Bronchial epithelial cell (primary cell): ENCODE data around the gene MCCC1. TPM values are rescaled to one million over a fixed set of nuclear protein-coding genes. Genes with fewer than 3 reads are reported as not detected.

Source experiments
- DNase-seq: peaks from one replicate; pipeline ENCODE4 v3.0.0-alpha.2; 2010; ENCODE audit warnings: low read depth
- FAIRE-seq: peaks from 2 replicates; lab custom pipeline; 2011; peaks lifted over from hg19 to GRCh38; lab: Jason Lieb, UNC
- H3K27me3 ChIP-seq: 2 replicates; pipeline ENCODE4 v1.5.1; 2011; ENCODE audit warnings: low read length; ENCODE audit not compliant: control insufficient read depth, insufficient read depth
- H3K36me3 ChIP-seq: 2 replicates; pipeline ENCODE4 v1.5.1; 2011; ENCODE audit warnings: low read length; ENCODE audit not compliant: control insufficient read depth, insufficient read depth
- H3K4me3 ChIP-seq: 2 replicates; pipeline ENCODE4 v1.5.1; 2011; ENCODE audit warnings: mild to moderate bottlenecking, low read depth, low read length, control low read depth
- total RNA-seq: library from RNA; depleted of rRNA; stranded (reverse); fragments of >200 nt; gene quantifications from 2 replicates; pipeline ENCODE4 v1.2.1, GENCODE V29; 2014
- TF ChIP-seq, protein P1 (sequence below): IDR thresholded peaks from 2 replicates; pipeline ENCODE4 v1.5.1; 2011; ENCODE audit warnings: mild to moderate bottlenecking, moderate library complexity, low read length, control low read depth, inconsistent platforms; ENCODE audit not compliant: insufficient read depth, severe bottlenecking

The MCCC1 gene
- total RNA-seq, 1 donor from 2014 or later, result 17.9 TPM

DNA sequence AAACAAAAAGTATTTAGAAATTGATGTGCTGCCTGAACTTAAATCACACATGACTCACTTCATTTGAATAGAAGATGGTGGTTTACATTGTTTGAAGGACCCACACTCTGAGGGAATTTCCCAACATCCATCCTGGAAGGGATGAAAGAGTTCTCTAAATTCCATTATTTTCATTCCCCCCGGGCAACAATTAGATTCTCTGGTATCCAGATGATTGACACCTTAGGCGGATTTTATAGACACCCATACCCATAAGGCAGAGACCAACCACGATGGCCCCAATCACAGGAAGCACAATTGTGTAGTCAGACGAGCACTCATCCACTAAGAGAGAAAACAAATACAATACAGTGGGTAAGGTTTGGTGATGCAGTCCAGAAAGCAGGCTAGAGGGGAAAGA, 24.6 kb upstream of the MCCC1 start:
- H3K27me3 ChIP-seq, result no peaks in the 10 kb centered on the region
- FAIRE-seq (no peak), DNase-seq (peak; percentile 47)
- H3K36me3 ChIP-seq, result no peaks in the 10 kb centered on the region
- TF ChIP-seq, protein P1, sequence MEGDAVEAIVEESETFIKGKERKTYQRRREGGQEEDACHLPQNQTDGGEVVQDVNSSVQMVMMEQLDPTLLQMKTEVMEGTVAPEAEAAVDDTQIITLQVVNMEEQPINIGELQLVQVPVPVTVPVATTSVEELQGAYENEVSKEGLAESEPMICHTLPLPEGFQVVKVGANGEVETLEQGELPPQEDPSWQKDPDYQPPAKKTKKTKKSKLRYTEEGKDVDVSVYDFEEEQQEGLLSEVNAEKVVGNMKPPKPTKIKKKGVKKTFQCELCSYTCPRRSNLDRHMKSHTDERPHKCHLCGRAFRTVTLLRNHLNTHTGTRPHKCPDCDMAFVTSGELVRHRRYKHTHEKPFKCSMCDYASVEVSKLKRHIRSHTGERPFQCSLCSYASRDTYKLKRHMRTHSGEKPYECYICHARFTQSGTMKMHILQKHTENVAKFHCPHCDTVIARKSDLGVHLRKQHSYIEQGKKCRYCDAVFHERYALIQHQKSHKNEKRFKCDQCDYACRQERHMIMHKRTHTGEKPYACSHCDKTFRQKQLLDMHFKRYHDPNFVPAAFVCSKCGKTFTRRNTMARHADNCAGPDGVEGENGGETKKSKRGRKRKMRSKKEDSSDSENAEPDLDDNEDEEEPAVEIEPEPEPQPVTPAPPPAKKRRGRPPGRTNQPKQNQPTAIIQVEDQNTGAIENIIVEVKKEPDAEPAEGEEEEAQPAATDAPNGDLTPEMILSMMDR, result no peak
- no peak overlapping the region for H3K4me3 ChIP-seq

DNA sequence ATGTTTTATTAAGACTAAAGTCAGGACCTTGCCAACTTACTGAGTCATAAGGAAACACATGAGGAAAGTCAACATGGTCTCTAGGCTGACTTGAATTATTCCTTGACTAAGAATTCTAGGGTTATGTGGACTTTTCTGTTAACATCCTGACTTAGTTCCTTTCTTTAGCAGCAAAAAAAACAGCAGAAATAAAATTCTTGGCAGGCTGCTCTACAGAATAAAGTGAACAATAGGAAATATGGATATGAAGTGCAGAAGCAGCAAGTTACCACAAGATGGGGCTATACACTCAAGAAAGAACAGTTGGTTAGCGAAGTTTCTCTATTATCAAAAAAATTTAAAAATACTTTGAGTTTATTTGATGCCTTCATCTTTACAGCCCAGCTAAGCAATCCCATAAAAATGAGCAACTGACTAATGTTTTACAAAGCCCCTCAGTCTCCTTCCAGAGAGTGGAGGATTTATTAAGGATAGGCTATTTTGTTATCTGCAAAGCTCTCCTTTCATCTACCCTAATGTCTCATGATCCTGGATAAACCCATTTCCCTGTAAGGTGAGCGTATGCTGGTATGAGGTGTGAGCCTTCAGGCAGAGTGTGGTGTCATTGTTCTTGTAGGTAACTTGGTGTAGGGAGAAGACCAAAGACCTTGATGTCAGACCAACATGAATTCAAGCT, 23.1 kb upstream of the MCCC1 start:
- DNase-seq, result peak; percentile 54

DNA sequence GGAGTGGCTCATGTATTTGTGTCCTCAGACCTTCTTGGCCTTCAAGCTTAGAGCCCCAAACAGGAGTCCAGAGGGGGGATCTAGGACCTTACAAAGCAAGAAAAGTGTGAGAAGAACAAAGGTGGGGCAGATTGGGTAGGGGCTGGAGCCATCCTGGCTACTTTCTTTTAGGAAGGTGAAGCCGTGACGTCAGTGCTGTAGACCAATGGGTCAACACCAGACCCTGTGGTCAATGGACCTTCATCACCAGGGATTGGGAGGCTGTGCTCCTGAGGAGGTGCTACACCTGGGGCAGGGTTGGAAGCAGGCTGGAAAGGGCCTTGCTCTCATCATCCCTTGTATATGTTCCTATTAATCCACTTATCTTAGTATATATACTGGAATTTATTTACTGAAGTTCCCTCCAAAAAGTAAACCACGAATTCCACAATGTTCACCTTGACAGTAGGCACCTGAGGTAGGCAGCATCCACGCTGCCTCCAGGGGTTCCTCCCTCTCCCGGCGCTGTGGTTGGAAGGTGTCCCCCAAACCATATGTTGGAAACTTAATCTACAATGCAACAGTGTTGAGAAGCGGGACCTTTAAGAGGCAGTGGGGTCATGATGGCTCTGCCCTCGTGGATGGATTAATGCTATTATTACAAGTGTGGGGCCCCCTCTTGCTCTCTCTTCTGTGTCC, 21.4 kb upstream of the MCCC1 start:
- H3K36me3 ChIP-seq, result no peaks in the 10 kb centered on the region
- H3K4me3 ChIP-seq, result no peak overlapping the region
- peaks cover 8% of the 10 kb centered on the region for H3K27me3 ChIP-seq
- TF ChIP-seq, protein P1, result no peak
- FAIRE-seq (no peak), DNase-seq (no peak)

More for the DNA sequence above, 23.1 kb upstream of the MCCC1 start:
- no peak overlapping the region for H3K4me3 ChIP-seq
- H3K27me3 ChIP-seq, result no peaks in the 10 kb centered on the region
- peak; percentile 47 for FAIRE-seq
- TF ChIP-seq, protein P1, result peak; percentile 62
- no peaks in the 10 kb centered on the region for H3K36me3 ChIP-seq

- no peaks in the 10 kb centered on the region for H3K36me3 ChIP-seq
- H3K4me3 ChIP-seq, result no peak overlapping the region
- peak; percentile 14 for DNase-seq
- FAIRE-seq, result no peak
- peaks cover 8% of the 10 kb centered on the region for H3K27me3 ChIP-seq
- TF ChIP-seq, protein P1, result no peak
Observed at GRCh38 chr3:183117056-183117455, 17.8 kb upstream of the MCCC1 start.

DNA sequence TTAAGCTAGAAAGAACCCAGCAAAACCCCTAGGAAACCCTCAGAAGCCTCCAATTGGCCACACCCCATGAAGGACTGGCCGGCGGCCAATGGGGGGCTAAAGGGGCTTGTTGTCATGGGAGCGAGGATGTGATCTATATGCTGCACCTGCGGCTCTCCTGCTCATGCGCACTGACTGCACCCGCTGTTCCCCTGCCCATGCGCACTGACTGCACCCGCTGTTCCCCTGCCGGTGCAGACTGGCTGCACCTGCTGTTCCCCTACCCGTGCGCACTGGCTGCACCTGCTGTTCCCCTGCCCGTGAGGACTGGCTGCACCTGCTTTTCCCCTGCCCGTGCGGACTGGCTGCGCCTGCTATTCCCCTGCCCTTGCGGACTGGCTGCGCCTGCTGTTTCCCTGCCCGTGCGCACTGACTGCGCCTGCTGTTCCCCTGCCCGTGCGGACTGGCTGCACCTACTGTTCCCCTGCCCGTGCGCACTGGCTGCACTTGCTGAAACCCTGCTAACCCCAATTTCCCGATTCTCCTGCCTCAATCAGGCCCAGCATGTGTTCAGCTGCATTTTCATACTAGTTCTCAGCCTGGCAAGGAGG, 16.8 kb upstream of the MCCC1 start:
- H3K4me3 ChIP-seq, result no peak overlapping the region
- TF ChIP-seq, protein P1, result no peak

More for the DNA sequence above, 16.8 kb upstream of the MCCC1 start:
- peak; percentile 21 for DNase-seq
- Histone ChIP-seq H3K36me3 (no peaks in the 10 kb centered on the region), H3K27me3 (peaks cover 8% of the 10 kb centered on the region)
- FAIRE-seq, result no peak
